ENCODE measurements around the gene NCOA1.
"Not testable (repeated sequence)": the region's sequence is repeated elsewhere in the genome, so short reads cannot be mapped to it uniquely, and the experiment has no call there.

The NCOA1 gene

DNA sequence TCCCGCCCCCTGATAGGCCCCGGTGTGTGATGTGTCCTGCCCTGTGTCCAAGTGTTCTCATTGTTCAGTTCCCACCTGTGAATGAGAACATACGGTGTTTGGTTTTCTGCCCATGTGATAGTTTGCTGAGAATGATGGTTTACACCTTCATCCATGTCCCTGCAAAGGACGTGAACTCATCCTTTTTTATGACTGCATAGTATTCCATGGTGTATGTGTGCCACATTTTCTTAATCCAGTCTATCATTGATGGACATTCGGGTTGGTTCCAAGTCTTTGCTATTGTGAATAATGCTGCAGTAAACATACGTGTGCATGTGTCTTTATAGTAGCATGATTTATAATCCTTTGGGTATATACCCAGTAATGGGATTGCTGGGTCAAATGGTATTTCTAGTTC, 40.6 kb downstream of the NCOA1 start:
- in situ Hi-C loops (cut with HindIII; ENCODE audit: low sequenced_read_pairs): not testable (repeated sequence)

- in situ Hi-C loops (cut with HindIII; ENCODE audit: low sequenced_read_pairs): not testable (repeated sequence)
Observed at GRCh38 chr2:24532057-24532456, 41.0 kb downstream of the NCOA1 start.

- in situ Hi-C loops (cut with HindIII; ENCODE audit: low sequenced_read_pairs): not testable (repeated sequence)
Observed at GRCh38 chr2:24533574-24533973, 42.5 kb downstream of the NCOA1 start.

DNA sequence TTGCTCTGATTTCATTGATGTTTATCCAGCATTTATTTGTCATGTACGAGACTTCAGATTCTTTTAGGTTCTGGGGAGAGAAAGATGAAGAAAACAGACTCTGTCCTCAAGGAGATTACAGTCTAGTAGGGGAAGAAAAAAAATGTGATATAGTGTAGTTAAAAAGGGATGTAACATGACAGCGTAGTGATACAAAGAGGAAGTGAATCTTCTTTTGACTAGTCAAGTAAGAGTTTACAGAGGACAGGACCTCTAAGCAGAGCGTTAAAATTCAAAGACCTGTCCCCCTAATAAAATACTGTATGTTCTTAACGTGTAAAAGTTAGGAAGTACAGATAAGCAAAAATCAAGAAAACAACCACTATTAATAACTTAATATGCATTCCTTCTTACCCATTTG, 47.7 kb downstream of the NCOA1 start:
- in situ Hi-C loops (cut with HindIII; ENCODE audit: low sequenced_read_pairs): no loop called here

- in situ Hi-C loops (cut with HindIII; ENCODE audit: low sequenced_read_pairs): no loop called here
Observed at GRCh38 chr2:24539258-24539657, 48.2 kb downstream of the NCOA1 start.

DNA sequence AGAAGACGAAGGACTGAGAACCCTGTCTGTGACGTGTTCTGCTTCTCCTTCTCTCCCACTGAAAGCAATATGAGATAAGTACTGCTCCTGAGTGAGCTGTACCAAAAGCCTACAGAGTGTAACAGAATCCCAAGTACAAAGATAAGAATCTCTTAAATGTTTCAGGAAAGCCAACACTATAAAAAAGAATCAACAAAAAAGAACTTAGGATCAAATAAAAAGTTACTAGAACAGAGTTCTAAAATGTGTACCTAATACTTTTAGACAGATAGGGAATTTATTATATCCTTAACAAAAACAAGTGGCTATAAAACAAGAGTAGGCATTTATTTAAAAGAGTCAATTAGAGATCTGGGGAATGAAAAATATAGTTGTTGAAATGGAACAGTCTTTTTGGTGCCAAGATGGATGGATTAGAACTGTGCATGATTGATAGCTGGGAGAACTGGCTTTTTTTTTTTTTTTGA, 49.0 kb downstream of the NCOA1 start:
- in situ Hi-C loops (cut with HindIII; ENCODE audit: low sequenced_read_pairs): no loop called here

- in situ Hi-C loops (cut with HindIII; ENCODE audit: low sequenced_read_pairs): no loop called here
Observed at GRCh38 chr2:24541621-24542020, 50.6 kb downstream of the NCOA1 start.

GRCh38 chr2:24542269-24542872, 51.3 kb downstream of the NCOA1 start:
- in situ Hi-C loops (cut with HindIII; ENCODE audit: low sequenced_read_pairs): no loop called here

DNA sequence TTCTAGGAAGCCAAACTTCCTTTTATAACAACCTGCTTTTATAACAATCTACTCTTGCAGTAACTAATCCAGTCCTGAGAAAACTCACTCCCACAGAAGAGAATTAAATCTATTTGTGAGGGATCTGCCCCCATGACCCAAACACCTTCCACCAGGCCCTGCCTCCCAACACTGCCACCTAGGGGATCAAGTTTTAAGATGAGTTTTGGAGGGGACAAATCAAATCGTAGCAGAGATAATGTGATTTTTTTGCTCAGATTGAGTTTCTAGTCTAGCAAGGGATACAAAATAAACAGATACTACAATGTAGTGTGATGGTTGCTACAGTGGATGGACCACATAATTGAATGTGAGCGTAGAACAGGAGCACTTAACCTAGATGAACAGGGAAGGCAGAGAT, 52.2 kb downstream of the NCOA1 start:
- in situ Hi-C loops (cut with HindIII; ENCODE audit: low sequenced_read_pairs): no loop called here

DNA sequence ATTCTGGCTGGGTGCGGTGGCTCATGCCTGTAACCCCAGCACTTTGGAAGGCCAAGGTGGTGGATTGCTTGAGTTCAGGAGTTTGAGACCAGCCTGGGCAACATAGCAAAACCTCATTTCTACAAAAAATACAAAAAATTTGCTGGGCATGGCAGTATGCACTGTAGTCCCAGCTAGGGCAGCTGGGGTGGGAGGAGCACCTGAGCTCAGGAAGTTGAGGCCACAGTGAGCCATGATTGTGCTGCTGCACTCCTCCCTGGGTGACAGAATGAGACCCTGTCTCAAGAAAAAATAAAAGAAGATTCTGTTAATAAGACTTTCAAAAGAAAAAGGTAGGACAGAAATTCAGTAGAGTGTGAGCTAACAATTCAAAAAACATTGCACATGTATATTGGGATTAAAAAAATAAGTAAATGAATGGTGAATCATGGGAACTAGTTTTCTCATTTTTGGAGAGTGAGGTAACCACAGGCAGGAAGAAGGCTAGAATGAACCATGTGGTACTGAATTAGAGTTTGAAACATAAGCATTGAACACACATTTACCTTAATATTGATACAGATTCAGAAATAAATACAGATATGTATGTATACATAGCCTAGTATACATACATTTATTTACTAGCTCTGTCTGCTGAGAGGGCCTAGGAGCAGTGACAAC, 53.5 kb downstream of the NCOA1 start:
- in situ Hi-C loops (cut with HindIII; ENCODE audit: low sequenced_read_pairs): no loop called here

DNA sequence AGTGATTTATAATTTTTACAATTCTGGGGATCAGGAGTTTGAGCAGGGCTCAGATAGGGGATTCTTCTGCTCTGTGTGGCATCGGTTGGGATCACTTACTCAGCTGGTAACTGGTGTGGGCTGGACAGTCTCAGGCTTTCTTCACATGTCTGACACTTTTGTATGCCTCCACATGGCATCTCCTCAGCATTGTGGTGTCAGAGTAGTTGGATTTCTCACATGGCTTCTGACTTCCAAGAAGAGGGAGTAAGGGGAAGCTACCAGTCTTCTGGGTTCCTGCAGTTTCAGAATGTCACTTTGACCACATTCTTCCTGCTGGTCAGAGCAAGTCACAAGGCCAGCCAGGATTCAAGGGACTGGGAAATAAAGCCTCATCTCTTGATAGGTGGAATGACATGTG, 55.6 kb downstream of the NCOA1 start:
- in situ Hi-C loops (cut with HindIII; ENCODE audit: low sequenced_read_pairs): no loop called here

- in situ Hi-C loops (cut with HindIII; ENCODE audit: low sequenced_read_pairs): no loop called here
Observed at GRCh38 chr2:24548058-24548457, 57.0 kb downstream of the NCOA1 start.

DNA sequence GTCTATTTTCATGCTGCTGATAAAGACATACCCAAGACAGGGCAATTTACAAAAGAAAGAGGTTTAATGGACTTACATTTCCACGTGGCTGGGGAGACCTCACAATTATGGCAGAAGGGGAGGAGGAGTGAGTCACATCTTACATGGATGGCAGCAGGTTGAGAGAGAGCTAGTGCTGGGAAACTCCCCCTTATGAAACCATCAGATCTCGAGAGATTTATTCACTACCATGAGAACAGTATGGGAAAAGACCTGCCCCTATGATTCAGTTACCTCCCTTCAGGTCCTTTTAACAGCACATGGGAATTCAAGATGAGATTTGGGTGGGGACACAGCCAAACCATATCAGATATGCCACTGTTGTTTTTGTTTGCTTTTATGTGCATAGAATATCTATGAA, 59.2 kb downstream of the NCOA1 start:
- in situ Hi-C loops (cut with HindIII; ENCODE audit: low sequenced_read_pairs): not testable (repeated sequence)

GRCh38 chr2:24551016-24551415, 60.0 kb downstream of the NCOA1 start:
- in situ Hi-C loops (cut with HindIII; ENCODE audit: low sequenced_read_pairs): no loop called here

DNA sequence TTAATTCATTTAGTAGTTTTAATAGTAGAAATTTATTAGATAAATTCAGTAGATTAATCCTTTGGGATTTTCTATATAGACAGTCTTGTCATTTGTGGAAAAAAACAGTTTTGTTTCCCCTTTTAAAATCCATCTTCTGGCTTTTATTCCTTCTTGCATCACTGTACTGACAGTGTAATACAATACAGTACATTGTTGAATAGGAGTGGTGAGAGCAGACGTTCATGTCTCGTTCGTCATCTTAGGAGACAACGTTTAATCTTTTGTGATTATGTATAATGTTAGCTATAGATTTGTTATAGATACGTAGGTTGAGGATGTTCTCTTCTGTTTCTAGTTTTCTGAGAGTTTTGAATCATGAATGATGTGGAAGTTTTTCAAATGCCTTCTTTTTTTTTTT, 61.8 kb downstream of the NCOA1 start:
- in situ Hi-C loops (cut with HindIII; ENCODE audit: low sequenced_read_pairs): no loop called here

- in situ Hi-C loops (cut with HindIII; ENCODE audit: low sequenced_read_pairs): no loop called here
Observed at GRCh38 chr2:24558781-24559472, 67.9 kb downstream of the NCOA1 start.

GRCh38 chr2:24559473-24560113, 68.5 kb downstream of the NCOA1 start:
- in situ Hi-C loops (cut with HindIII; ENCODE audit: low sequenced_read_pairs): no loop called here

GRCh38 chr2:24565537-24565936, 74.5 kb downstream of the NCOA1 start:
- in situ Hi-C loops (cut with HindIII; ENCODE audit: low sequenced_read_pairs): loop anchor here (5.0 kb wide), 1 partner anchor 68 kb away; no protein-coding TSS in a partner anchor

- in situ Hi-C loops (cut with HindIII; ENCODE audit: low sequenced_read_pairs): loop anchor here (5.0 kb wide), 1 partner anchor 69 kb away; no protein-coding TSS in a partner anchor
Observed at GRCh38 chr2:24566209-24566608, 75.2 kb downstream of the NCOA1 start.

DNA sequence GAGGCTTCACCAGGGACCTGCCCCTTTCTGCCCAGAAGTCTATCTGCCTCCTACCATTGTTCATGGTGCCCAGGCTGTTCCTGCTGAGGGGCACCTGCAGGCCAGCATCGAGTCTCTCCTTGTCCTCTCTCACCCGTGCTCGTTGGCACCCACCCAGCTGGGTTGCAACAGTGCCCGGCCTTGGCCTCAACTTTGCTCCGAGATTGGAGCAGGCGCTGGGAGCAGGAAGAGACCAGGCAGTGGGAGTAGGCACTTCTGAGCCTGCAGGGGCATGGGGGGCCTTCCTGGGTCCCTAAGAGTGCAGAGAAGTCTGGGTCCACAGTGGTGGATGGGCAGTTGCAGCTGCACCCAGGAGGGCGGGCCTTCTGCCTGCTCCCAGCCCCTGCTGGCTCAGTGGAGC, 75.6 kb downstream of the NCOA1 start:
- in situ Hi-C loops (cut with HindIII; ENCODE audit: low sequenced_read_pairs): loop anchor here (5.0 kb wide), 1 partner anchor 69 kb away; no protein-coding TSS in a partner anchor

- in situ Hi-C loops (cut with HindIII; ENCODE audit: low sequenced_read_pairs): loop anchor here (5.0 kb wide), 1 partner anchor 71 kb away; no protein-coding TSS in a partner anchor
Observed at GRCh38 chr2:24568551-24568950, 77.5 kb downstream of the NCOA1 start.

Data from endothelial cell of hepatic sinusoid (primary cell).